Right renal cortex interstitium (tissue), 3 donors: ENCODE data around the gene BRIP1. TPM values are rescaled to one million over a fixed set of nuclear protein-coding genes. Genes with fewer than 3 reads are reported as not detected.
"Not testable (repeated sequence)": the region's sequence is repeated elsewhere in the genome, so short reads cannot be mapped to it uniquely, and the experiment has no call there.

Source experiments
- DNase-seq, 3 donors: peaks; one replicate each; pipeline ENCODE4 v3.0.0-alpha.2; 2013; ENCODE audit warnings: low read depth in 3 of 3, low spot score in 2 of 3
- polyA plus RNA-seq, 3 donors: library from polyadenylated mRNA; unstranded; fragments of 120-200 nt; gene quantifications; one replicate each; pipeline ENCODE4 v1.2.1, GENCODE V29; 2013; ENCODE audit not compliant: insufficient read length in 3 of 3

BRIP1 gene
- polyA plus RNA-seq, 3 donors = 9.4 to 10.4 (median 10.3) TPM

DNA sequence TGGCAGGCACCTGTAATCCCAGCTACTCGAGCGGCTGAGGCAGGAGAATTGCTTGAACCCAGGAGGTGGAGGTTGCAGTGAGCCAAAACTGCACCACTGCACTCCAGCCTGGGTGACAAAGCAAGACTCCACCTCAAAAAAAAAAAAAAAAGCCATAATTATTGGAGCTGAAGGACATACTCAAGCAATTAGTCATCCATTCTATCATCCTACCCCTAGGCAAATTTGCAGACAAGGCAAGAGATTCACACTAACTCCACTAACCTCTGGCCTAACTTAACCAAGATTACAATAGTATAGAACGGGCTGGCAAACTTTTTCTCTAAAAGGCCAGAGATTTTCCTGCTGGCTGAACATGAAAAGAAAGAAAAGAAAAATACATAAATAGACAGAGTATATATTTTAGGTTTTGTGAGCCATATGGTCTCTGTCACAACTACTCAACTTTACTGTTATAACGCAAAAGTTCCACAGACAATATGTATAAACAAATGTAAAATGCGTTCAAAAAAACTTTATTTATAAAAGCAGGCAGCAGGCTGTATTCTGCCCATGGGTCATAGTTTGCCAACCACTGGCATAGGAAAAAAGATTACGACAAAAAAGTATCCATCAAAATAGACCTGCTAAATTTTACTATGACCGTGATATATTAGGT is 29.7 kb downstream of the BRIP1 start:
- no peak for DNase-seq

DNA sequence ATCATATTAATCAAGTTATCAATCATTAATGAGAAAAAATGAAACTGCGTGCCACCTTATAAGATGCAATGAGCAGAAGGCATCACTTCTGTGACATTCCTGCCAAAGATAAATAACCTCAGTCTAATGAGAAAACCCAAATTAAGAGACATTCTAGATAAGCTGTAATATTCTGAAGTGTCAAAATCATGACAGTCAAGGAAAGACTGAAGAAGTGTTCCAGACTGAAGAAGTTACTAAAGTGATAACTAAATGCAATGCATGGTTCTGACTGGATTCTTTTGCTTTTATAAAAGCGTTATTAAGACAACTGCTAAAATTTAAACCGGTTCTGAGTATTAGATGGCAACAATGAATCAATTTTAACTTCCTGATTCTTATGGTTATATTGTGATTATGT is 30.9 kb downstream of the BRIP1 start:
- no peak for DNase-seq

DNA sequence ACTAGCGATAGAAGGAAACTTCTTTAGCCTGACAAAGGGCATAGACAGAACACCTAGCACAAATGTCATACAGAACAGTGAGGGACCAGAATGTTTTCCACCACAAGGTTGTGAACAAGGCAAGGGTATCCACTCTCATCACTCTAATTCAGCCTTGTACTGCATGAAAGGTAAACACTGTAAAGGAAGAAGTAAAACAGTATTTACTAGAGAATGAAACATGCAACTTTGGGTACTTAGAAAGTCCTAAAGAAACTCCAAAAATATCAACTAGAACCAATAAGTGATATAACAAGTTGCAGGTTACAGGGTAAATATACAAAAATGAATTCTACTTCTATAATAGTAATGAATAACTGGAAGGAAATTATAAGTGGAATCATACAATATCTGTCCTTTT is 32.2 kb downstream of the BRIP1 start:
- DNase-seq = no peak

DNA sequence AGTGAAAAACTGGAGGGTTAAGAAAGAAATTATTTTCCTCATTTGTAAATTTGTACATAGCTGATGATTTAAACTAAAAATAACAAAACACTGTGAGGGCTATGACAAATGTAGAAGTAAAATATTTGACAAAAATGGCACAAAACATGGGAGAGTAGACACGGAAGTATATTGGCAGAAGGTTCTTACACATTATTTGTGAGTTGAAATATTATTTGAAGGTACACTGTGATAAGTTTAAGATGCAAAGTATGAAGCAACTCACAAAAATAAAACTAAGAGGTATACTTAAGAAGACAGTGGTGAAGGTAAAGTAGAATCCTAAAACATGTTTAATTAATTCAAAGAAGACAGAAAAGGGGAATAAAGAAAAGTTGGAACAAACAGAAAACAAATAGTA is 34.6 kb downstream of the BRIP1 start:
- DNase-seq = no peak

DNA sequence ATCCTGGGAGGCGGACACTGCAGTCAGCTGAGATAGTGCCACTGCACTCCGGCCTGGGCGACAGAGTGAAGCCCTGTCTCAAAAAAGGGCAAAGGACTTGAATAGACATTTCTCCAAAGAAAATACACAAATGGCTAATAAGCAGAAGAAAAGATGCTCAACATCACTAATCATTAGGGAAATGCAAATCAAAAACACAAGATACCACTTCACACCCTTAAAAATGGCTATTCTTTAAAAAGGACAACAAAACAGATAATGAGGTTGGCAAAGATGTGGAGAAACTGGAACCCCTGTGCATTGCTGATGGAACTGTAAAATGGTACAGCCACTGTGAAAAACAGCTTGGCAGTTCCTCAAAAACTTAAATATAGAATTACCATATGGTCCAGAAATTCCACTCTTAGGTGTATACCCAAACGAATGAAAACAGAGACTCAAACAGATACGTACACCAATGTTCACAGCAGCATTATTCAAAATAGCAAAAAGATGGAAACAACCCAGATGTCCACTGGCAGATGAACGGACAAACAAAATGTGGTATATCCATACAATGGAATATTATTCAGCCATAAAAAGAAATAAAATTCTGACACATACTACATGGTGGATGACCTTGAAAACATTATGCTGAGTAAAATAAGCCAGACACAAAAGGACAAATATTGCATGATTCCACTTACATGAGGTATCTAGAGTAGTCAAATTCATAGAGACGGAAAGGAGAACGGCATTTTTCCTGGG is 35.5 kb downstream of the BRIP1 start:
- DNase-seq = no peak

DNA sequence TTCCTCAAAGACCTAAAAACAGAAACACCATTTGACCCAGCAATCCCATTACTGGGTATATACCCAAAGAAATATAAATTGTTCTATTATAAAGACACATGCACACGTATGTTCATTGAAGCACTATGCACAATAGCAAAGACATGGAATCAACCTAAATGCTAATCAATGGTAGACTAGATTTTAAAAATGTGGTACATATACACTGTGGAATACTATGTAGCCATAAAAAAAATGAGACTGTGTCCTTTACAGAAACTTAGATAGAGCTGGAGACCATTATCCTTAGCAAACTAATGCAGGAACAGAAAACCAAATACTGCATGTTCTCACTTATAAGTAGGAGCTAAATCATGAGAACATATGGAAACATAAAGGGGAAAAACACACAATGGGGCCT is 36.5 kb downstream of the BRIP1 start:
- DNase-seq = not testable (repeated sequence)

DNA sequence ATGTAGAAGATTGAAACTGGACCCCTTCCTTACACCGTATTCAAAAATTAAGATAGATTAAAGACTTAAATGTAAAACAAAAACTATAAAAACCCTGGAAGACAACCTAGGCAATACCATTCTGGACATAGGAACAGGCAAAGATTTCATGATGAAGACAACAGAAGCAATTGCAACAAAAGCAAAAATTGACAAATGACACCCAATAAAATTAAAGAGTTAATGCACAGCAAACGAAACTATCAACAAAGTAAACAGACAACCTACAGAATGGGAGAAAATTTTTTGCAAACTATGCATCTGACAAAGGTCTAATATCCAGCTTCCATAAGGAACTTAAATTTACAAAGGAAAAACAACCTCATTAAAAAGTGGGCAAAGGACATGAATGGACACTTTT is 37.1 kb downstream of the BRIP1 start:
- not testable (repeated sequence) for DNase-seq

DNA sequence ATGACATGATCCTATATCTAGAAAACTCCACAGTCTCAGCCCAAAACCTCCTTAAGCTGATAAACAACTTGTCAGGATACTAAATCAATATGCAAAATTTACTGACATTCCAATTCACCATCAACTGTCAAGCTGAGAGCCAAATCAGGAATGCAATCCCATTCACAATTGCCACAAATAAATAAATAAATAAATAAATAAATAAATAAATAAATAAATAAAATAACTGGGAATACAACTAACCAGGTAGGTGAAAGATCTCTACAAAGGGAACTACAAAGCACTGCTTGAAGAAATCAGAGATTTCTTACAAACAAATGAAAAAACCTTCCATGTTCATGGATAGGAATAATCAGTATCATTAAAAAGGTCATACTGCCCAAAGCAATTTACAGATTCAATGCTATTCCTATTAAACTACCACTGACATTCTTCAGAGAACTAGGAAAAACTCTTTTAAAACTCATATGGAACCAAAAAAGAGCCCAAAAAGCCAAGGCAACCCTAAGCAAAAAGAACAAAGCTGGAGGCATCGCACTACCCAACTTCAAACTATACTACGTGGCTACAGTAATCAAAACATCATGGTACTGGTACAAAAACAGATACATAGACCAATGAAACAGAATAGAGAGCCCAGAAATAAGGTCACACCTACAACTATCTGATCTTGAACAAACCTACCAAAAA is 37.7 kb downstream of the BRIP1 start:
- DNase-seq = no peak

DNA sequence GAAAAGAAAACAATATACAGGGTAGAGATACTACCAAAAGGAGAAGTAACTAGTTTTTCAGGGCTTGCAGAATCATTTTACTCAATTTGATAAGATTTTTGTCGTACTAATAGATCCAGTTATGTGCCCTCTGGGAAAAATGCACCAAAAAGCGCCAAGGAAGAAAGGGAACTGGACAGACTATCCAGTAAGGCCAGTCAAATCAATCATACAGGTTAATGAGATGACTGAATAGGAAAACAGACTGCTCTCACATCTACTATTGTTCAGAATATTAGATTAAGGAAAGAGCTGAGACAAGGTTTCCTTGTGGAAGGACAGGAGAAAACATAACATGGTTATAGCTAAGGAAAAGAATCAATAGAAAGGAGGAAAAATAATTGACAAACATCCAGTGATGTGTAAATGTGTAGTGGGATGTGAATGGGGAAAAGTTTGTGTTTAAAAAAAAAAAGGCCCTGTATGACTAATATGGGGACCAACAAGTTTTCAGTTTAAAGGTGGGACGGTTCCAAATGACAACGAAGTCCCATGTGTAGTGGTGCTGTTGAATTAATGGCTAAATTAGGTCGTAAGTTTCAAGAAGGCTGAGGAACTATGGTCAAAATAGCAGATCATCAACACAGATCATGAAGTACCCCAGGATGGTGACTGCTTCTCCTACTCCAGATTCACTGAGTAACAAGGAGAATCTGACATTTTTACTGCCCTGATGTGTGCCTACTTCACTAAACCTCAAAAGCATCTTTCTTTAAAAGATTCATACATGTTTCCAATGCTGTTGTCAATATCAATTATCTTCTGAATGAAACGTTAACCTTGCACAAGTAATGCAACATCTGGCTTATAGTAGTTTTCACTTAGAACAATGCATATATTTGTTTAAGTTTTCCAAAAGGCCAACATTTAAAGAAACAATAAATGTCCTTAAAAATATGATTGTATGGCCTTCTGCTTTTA is 40.7 kb downstream of the BRIP1 start:
- no peak for DNase-seq

DNA sequence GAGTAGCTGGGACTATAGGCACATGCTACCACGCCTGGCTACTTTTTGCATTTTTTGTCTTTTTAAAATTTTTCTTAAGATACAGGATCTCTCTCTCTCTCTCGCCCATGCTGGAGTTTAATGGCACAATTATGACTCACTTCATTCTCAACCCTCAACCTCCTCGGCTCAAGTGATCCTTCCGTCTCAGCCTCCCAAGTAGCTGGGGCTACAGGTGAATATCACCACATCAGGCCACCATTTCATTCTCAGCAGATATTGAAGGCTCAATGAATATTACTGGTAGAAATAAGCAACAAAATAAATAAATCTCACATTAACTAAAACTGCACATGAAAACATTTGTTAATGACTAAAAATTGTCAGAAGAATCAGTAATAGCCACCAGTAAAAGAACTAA is 41.7 kb downstream of the BRIP1 start:
- no peak for DNase-seq

DNA sequence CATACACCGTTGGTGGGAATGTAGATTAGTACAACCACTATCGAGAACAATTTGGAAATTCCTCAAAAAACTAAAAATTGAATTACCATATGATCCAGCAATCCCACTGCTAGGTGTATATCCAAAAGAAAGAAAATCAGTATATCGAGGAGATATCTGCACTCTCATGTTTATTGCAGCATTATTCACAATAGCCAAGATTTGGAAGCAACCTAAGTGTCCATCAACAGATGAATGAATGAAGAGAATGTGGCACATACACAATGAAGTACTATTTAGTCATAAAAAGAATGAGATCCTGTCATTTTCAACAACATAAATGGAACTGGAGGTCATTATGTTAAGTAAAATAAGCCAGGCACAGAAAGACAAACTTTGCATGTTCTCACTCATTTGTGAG is 44.1 kb downstream of the BRIP1 start:
- DNase-seq = not testable (repeated sequence)

DNA sequence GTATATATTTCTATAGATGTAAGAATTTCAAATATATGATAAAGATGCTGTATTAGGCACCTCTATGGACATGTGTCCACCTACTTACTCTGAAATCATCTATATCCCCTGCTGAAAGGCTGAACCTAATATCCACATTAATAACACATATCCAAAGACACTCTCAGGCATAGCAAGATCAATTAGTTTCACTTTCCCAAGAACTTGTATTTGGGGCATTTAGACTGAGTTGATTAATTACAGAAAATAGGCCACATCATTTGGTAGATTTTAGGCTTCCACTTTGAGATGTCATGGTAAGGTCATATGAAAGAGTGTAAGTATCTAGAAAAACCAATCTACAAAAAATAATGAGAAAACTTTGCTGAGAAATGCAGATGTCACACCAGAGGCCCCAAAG is 45.1 kb downstream of the BRIP1 start:
- DNase-seq = no peak

DNA sequence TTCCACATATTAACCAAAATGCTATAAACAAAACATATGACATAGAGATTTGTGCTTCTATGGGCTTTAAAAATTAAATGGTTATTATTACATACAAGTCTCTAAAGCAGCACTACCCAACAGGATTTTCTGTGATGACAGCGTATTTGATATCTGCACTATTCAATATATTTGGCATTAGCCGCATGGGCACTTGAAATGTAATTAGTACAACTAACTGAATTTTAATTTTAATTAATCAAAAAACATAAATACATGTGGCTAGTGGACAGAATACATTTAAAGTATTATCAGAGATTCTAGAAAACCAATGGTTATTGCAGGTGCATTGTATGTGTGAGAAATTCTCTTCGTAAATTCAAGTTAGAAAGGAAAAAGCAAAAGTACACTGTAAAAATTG is 45.9 kb downstream of the BRIP1 start:
- DNase-seq = no peak

DNA sequence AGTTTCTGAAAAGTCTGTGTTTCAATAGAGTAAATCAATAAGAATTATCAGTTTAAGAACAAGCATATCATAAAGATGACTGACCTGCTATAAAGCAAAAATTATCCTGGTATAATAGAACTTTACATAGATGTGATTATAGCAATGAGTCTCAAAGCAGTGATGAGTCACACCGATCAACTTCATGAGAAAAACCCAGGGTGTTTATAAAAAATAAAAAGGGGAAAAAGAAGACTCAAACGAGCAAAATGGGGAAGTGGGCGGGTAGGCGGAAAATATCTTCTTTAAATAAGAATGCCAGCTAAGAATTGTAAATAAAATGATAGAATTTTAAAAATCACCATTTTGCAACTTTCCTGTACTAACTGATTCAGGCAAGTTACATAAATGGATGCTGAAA is 46.8 kb downstream of the BRIP1 start:
- no peak for DNase-seq

DNA sequence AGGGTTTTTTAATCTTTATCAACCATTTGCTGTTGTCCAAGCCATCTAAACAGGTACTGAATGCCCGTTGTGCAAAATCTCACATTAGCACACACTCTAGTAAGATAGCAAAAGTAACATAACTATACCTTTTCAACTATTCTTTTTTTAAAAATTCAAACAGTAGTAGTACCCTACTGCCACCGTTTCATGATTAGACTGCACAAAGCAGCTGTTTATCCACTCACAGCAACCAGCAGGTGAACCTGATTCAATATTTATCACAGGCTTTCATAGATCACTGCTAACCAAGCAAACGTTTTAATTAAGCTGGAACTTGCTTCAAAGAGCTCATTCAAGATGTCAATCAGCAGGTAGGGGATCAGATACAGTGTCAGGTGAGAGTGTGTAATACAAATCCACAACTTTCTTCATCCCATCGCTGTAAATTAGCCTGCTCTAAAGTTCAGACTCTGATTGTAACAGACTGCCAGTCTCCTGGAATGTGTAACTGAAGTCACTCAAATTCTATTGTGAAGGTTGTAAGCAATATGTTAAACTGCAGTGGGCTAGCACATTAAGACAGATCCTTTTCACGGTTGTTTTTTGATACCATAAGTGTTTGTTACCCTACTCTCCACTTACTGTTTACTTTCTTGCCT is 47.3 kb downstream of the BRIP1 start:
- peak in 1 of 3 donors; percentile 30 for DNase-seq

DNA sequence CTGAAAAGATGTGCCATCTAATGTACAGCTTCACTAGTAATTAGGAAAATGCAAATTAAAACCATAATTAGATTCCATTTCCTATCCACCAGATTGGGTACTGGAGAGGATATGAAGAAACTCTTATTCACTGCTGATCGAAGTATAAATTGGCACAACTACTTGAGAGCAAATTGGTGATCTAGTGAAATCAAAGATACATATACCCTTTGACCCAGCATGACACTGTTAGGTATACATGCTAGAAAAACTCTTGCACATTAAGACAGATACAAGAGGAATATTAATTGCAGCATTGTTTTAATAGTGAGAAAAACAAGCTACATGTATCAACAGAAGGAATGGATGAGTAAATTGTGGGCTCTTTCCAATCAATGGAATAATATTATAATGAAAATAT is 48.8 kb downstream of the BRIP1 start:
- no peak for DNase-seq

DNA sequence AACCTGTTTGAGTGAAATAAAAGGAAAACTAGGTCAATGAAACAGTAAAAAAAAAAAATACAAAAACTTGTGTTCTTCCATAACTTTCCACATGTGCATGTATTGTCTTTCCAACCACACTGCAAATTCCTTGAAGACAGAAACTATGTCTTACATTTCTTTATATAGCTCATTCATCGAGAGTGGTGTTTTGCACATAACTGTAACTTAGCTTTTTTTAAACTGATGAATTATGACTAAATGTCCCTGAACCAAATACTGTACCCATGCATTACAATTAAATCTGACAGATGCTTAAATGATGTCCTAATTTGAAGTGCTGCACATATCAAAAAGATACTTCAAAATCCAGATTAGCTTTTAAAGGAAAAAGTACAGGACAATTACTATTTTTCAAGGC is 50.1 kb downstream of the BRIP1 start:
- no peak for DNase-seq

DNA sequence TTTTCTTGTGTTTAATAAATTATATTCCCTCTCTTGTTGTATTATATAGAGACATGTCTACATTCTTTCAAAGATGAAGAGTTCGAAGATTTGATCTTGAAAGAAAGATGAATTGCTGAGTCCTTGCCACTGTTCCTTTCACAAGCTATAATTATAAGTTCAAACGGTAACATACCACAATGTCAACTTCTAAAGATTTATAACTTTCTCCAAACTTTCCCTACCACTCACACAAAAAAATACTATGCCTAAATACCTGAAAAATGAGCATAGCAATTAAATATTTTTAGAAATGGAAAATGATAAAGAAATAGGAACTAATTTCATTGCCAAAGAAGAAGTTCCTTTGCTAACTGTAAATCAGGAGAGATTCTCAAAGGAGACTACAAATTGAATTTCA is 50.6 kb downstream of the BRIP1 start:
- no peak for DNase-seq

DNA sequence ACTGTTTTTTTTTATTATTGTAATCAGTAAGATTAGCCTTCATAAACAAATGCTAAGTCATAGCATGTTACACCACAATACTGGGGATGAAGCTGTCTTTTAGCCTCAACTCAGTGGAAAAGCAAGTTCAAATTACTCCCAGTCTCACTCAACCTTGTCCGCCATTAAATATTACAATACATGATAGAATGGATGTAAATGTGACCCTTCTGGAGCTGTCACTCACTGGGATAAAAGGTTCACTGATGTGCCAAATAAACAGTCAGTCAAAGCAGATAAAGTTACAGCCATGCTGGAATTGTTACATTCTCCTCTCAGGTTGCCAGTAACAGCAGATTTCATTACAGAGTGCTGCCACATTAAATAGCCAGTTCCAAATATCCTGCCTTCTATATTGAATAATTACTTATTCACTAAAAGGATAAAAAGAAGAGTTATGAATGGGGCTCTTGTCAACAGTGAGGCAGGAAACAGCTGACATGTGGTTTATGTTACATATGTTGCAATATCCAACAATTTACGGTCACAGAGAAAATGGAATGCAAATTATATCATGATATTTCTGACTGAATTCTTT is 53.4 kb downstream of the BRIP1 start:
- peak in 1 of 3 donors; percentile 6 for DNase-seq

DNA sequence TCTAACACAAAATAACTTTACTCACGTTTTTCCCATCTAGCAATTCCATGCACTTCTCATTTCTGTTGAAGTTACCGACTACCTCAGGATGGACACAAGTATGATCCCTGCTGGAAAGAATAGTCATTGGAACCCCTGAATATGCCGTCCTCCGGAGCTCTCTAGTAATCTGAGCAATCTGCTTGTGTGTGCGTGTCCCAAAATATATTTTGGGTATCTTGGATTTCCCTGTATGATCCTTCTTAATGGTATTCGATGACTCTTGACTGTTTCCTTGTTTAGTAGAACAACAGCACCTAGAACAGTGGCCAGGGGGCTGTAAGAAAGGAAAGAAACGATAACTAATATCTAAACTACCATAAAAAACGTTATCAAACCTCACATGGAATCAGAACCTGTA is 54.9 kb downstream of the BRIP1 start:
- DNase-seq = no peak
